ENCODE results near the gene SNAP25.

SNAP25 gene

GRCh38 chr20:10332656-10333415 lies 114.2 kb downstream of the SNAP25 start:
- DNase-seq (ENCODE audit: low spot score): no peak

- DNase-seq (ENCODE audit: low spot score): no peak
Measured at GRCh38 chr20:10336959-10337729, 118.5 kb downstream of the SNAP25 start.

GRCh38 chr20:10338426-10339180 lies 120.0 kb downstream of the SNAP25 start:
- DNase-seq (ENCODE audit: low spot score): no peak

GRCh38 chr20:10339609-10340008 lies 121.0 kb downstream of the SNAP25 start:
- DNase-seq (ENCODE audit: low spot score): no peak

DNA sequence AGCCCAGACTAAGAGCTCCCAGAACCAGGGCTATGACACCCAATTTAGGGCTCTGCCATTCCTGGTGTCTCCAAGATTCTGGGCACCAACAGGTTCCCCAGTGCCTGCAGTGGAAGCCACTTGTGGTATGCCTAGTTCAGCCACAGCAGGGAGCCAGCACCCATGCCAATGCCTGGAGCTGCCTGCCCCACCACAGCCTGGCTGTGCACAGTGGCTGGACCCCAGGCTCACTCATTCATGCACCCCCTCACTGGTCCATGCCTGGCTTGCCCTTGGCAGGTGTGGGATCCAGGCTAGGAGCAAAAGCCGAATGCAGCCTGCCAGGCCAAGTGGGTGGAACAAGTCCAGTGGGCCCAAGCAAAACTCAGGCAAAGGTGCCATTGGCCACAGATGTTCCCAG lies 123.5 kb downstream of the SNAP25 start:
- no peak for DNase-seq (ENCODE audit: low spot score)

- DNase-seq (ENCODE audit: low spot score): no peak
Measured at GRCh38 chr20:10344953-10345352, 126.3 kb downstream of the SNAP25 start.

DNA sequence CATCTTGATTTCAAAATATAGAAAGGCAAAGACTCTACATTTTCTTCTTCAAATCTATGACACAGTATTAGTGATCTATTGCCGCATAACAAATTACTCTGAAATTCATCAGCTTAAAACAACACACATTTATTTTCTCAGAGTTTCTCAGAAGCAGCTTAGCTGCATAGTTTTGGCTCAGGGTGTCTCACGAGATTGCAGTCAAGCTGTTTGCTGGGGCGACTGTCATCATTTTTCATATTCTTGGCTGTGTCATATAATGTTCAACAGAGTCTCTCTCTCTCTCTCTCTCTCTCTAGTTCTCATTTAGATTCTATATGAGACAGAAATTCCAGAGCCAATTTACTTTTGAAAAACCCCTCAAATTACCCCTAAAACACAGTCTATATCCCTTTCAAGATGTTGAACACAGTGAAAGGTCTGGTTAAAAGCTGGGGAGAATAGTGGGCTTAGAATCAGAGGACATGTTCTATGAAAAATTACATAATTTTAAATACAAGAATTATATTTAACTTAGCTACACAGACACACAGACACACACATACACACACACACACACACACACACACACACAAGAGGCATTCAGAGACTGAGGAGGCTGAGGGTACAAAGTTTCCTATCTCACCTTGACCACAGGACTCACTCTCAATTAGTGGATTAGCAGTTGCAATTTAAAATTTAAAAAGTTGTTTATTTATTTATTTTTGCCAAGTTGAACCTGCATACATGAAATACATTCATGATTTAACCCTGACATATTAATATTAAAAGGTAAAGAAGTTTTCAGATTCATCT lies 128.7 kb downstream of the SNAP25 start:
- no peak for DNase-seq (ENCODE audit: low spot score)

- no peak for DNase-seq (ENCODE audit: low spot score)
Measured at GRCh38 chr20:10349118-10349517, 130.5 kb downstream of the SNAP25 start.

GRCh38 chr20:10350188-10350842 lies 131.7 kb downstream of the SNAP25 start:
- DNase-seq (ENCODE audit: low spot score): no peak

- DNase-seq (ENCODE audit: low spot score): no peak
Measured at GRCh38 chr20:10352934-10353824, 134.5 kb downstream of the SNAP25 start.

DNA sequence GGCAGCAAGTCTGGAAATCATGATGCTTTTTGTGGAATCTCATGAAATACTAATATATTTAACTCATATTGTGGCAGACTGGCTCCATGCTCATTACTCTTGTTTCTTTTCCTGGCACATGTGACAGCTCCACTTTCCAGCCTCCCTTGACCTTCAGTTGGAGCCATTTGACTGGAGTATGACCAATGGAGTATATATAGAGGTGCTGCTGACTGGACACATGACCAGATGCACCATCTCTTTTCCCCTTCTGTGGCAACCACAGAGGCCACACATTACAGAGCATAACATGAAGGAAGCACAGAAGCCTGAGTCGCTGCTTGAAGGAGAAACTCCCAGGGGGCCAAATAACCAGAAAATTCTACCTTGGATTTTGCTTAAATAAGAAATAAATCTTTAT lies 138.0 kb downstream of the SNAP25 start:
- DNase-seq (ENCODE audit: low spot score): no peak

Data from germinal center (tissue), 1 donor.